ENCODE data around the gene TICRR.

The TICRR gene

GRCh38 chr15:89657686-89658200, 82.5 kb downstream of the TICRR start:
- no peak for DNase-seq

GRCh38 chr15:89659295-89659694, 84.0 kb downstream of the TICRR start:
- DNase-seq = no peak

- DNase-seq = no peak
Measured at GRCh38 chr15:89660556-89660955, 85.3 kb downstream of the TICRR start.

- DNase-seq = no peak
Measured at GRCh38 chr15:89662893-89663626, 87.8 kb downstream of the TICRR start.

- DNase-seq = no peak
Measured at GRCh38 chr15:89664441-89665350, 89.4 kb downstream of the TICRR start.

GRCh38 chr15:89665449-89666181, 90.3 kb downstream of the TICRR start:
- DNase-seq = no peak

GRCh38 chr15:89666184-89666857, 91.1 kb downstream of the TICRR start:
- DNase-seq = no peak

GRCh38 chr15:89666858-89667705, 91.8 kb downstream of the TICRR start:
- no peak for DNase-seq

GRCh38 chr15:89667706-89667960, 92.4 kb downstream of the TICRR start:
- DNase-seq = no peak

- DNase-seq = no peak
Measured at GRCh38 chr15:89668171-89668570, 92.9 kb downstream of the TICRR start.

- DNase-seq = no peak
Measured at GRCh38 chr15:89669309-89669865, 94.1 kb downstream of the TICRR start.

- DNase-seq = no peak
Measured at GRCh38 chr15:89669941-89670340, 94.7 kb downstream of the TICRR start.

- no peak for DNase-seq
Measured at GRCh38 chr15:89670971-89671560, 95.8 kb downstream of the TICRR start.

GRCh38 chr15:89671687-89672086, 96.4 kb downstream of the TICRR start:
- no peak for DNase-seq

GRCh38 chr15:89672221-89673164, 97.2 kb downstream of the TICRR start:
- no peak for DNase-seq

- DNase-seq = no peak
Measured at GRCh38 chr15:89673165-89673512, 97.9 kb downstream of the TICRR start.

- no peak for DNase-seq
Measured at GRCh38 chr15:89674526-89674925, 99.3 kb downstream of the TICRR start.

- DNase-seq = no peak
Measured at GRCh38 chr15:89675606-89676005, 100.3 kb downstream of the TICRR start.

- no peak for DNase-seq
Measured at GRCh38 chr15:89677381-89677780, 102.1 kb downstream of the TICRR start.

Measured in activated CD4-positive, alpha-beta T cell treated with anti-CD3 and anti-CD28 coated beads, Interleukin-2, amount 50 U/mL, for 1 hour (primary cell).